Neural crest cell (in vitro differentiated cells): ENCODE measurements around the gene ITGBL1. TPM values are rescaled to one million over a fixed set of nuclear protein-coding genes. Genes with fewer than 3 reads are reported as not detected.

Source experiments
- DNase-seq: peaks from one replicate; pipeline ENCODE4 v3.0.0; 2021; ENCODE audit warnings: low read depth, mixed read lengths, low spot score
- H3K27ac Mint-ChIP-seq: one replicate; pipeline ENCODE4 v1.8.0; 2021; ENCODE audit warnings: mild to moderate bottlenecking, mixed read lengths; ENCODE audit not compliant: unreplicated experiment
- H3K27me3 Mint-ChIP-seq: 2 replicates; pipeline ENCODE4 v1.8.0; 2021; ENCODE audit warnings: low read depth, mild to moderate bottlenecking, mixed read lengths
- H3K36me3 Mint-ChIP-seq: 2 replicates; pipeline ENCODE4 v1.8.0; 2021; ENCODE audit warnings: low read depth, mild to moderate bottlenecking, mixed read lengths
- H3K4me1 Mint-ChIP-seq: 2 replicates; pipeline ENCODE4 v1.8.0; 2021; ENCODE audit warnings: mixed read lengths
- H3K4me3 Mint-ChIP-seq: one replicate; pipeline ENCODE4 v1.8.0; 2021; ENCODE audit warnings: mild to moderate bottlenecking, mixed read lengths
- H3K9me3 Mint-ChIP-seq: 2 replicates; pipeline ENCODE4 v1.8.0; 2021; ENCODE audit warnings: mixed read lengths
- CTCF ChIP-seq: fragments of 200-600 bp; sonication (generic); conservative IDR thresholded peaks from 2 replicates; pipeline ENCODE4 v1.5.0; 2021; ENCODE audit warnings: antibody characterized with exemption, mild to moderate bottlenecking
- total RNA-seq: library from RNA; stranded (reverse); gene quantifications from 2 replicates; pipeline ENCODE4 v1.2.1, GENCODE V29; 2021

Gene ITGBL1
- total RNA-seq, 1 donor from 2014 or later, result not detected

GRCh38 chr13:101703081-101703480 lies 250.6 kb downstream of the ITGBL1 start:
- no peaks in the 10 kb centered on the region for H3K4me1 Mint-ChIP-seq
- H3K4me3 Mint-ChIP-seq, result no peak overlapping the region
- H3K36me3 Mint-ChIP-seq, result no peaks in the 10 kb centered on the region
- DNase-seq, result no peak
- peaks cover 9% of the 10 kb centered on the region for H3K27me3 Mint-ChIP-seq
- no peaks in the 10 kb centered on the region for H3K9me3 Mint-ChIP-seq
- TF ChIP-seq CTCF, result no peak
- H3K27ac Mint-ChIP-seq, result no peak overlapping the region

GRCh38 chr13:101703838-101704237 lies 251.4 kb downstream of the ITGBL1 start:
- Mint-ChIP-seq H3K9me3 (no peaks in the 10 kb centered on the region), H3K27ac (no peak overlapping the region), H3K4me3 (no peak overlapping the region), H3K4me1 (no peaks in the 10 kb centered on the region), H3K27me3 (peaks cover 7% of the 10 kb centered on the region), H3K36me3 (no peaks in the 10 kb centered on the region)
- DNase-seq, result no peak
- no peak for TF ChIP-seq CTCF

- Mint-ChIP-seq H3K4me3 (no peak overlapping the region), H3K36me3 (no peaks in the 10 kb centered on the region), H3K4me1 (no peaks in the 10 kb centered on the region), H3K9me3 (no peaks in the 10 kb centered on the region), H3K27me3 (peaks cover 3% of the 10 kb centered on the region), H3K27ac (no peak overlapping the region)
- DNase-seq, result no peak
- no peak for TF ChIP-seq CTCF
Observed at GRCh38 chr13:101706651-101707050, 254.2 kb downstream of the ITGBL1 start.

GRCh38 chr13:101707659-101708058 lies 255.2 kb downstream of the ITGBL1 start:
- DNase-seq, result no peak
- H3K9me3 Mint-ChIP-seq, result no peaks in the 10 kb centered on the region
- H3K4me3 Mint-ChIP-seq, result no peak overlapping the region
- no peak overlapping the region for H3K27ac Mint-ChIP-seq
- no peak for TF ChIP-seq CTCF
- no peaks in the 10 kb centered on the region for H3K4me1 Mint-ChIP-seq
- no peaks in the 10 kb centered on the region for H3K36me3 Mint-ChIP-seq
- peaks cover 3% of the 10 kb centered on the region for H3K27me3 Mint-ChIP-seq

- H3K27ac Mint-ChIP-seq, result no peak overlapping the region
- no peaks in the 10 kb centered on the region for H3K36me3 Mint-ChIP-seq
- peaks cover 3% of the 10 kb centered on the region for H3K27me3 Mint-ChIP-seq
Observed at GRCh38 chr13:101708115-101708514, 255.6 kb downstream of the ITGBL1 start.

More at GRCh38 chr13:101708115-101708514, 255.6 kb downstream of the ITGBL1 start:
- TF ChIP-seq CTCF, result no peak
- Mint-ChIP-seq H3K4me3 (no peak overlapping the region), H3K4me1 (no peaks in the 10 kb centered on the region), H3K9me3 (no peaks in the 10 kb centered on the region)
- DNase-seq, result no peak
